Measurements from ENCODE around the gene QDPR.

Gene QDPR

DNA sequence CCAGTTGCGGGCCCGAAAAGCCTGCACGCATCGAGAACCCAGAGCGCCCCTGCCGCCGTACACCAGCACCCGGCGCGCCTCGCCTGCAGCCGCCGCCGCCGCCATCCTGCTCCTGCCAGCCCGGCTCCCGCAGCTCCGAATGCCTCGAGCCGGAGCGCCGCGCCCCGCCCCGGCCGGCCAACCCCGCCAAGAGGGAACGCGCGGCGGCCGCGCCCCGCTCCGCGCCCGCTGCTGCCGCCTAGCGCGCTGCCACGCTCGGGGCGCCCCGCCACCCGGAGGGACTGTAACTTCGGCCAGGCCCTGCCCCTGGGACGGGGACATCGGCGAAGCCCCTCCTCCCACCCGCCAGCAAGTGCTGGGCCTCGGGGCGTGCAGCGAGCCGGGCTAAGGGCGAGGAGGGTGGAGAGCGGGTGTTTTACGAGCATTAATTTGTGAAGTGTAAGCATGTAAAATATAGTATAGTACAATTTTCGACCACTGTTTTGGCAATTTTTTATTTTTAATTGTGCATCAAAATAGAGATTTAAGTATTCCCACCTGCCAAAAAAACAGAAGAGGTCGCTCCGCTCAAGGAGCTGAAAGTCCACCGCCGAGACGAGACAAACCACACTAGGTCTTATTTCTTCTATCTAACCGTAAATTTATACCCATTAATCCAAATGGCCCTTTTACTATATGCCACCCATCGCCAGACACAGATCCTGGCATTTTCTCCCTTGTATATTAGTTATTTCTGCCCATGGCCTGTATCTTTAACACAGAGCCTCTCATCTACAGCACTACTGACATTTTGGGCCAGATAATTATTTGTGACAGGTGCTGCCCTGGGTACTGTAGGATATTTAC lies at the start of gene QDPR:
Gene QDPR, minus strand, starts transcription at position 141 of the 846 bp plus-strand sequence. Its CDS starts 36 bp downstream, at position 105.
- CTCF ChIA-PET, result interaction anchor here (0.6 to 1.8 kb wide), 4 partner anchors 19 to 1083 kb away, joined by 3 read pairs; no protein-coding TSS in a partner anchor

DNA sequence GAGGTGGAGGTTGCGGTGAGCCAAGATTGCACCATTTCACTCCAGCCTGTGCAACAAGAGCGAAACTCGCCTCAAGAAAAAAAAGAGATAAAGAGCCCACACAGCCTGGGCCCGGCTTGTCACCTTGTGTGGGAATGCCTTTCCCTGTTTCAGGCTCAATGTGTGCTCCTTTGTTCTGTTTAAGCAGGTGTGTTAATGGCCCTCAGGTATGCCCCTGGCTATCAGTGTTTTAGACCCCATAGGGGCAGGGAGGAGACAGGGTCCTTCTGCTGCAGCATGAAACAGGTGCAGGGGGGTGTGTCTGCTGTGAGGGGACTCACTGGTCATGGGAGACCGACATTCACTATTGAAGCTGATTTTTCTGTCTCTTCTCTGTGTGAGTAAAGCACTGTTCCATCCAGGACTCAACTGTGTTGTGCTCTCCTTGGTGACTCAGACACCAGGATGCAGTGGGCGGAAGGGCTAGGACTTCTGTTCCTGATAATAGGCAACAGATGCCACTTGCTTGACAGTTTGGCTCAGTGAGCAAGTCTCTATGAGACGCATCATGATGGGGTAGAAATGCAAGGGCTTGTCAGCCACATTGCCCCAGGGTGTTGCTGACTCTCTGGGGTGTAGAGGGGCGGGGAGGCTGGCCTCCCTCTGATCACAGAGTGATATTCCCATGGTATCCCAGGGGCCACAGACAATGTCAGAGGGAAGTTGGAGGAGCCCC lies 49.5 kb upstream of the QDPR start:
- ChIA-PET POLR2A (no interaction called here), CTCF (no interaction called here)
- no peak for TF ChIP-seq CTBP1 (IDR thresholded peaks at IDR 0.05; ENCODE audit: borderline replicate concordance)
- DNase-seq (ENCODE audit: extremely low spot score), result no peak

More for the DNA sequence above, at the start of gene QDPR:
- POLR2A ChIA-PET, result interaction anchor here (1.1 kb wide), 1 partner anchor 298 kb away, joined by 3 read pairs; the partner anchor contains the start of gene DCAF16
- no peak for TF ChIP-seq FOXA1 (IDR thresholded peaks at IDR 0.05)
- TF ChIP-seq ARNT (IDR thresholded peaks at IDR 0.05), result 0 out of 2 replicates have a peak, but pooled peaks have one; percentile 29
- TF ChIP-seq FOXM1 (IDR thresholded peaks at IDR 0.05; ENCODE audit: borderline replicate concordance), result peak; percentile 88; the same call in 1 of the 2 replicates
- peak; percentile 80 for DNase-seq (ENCODE audit: extremely low spot score)

DNA sequence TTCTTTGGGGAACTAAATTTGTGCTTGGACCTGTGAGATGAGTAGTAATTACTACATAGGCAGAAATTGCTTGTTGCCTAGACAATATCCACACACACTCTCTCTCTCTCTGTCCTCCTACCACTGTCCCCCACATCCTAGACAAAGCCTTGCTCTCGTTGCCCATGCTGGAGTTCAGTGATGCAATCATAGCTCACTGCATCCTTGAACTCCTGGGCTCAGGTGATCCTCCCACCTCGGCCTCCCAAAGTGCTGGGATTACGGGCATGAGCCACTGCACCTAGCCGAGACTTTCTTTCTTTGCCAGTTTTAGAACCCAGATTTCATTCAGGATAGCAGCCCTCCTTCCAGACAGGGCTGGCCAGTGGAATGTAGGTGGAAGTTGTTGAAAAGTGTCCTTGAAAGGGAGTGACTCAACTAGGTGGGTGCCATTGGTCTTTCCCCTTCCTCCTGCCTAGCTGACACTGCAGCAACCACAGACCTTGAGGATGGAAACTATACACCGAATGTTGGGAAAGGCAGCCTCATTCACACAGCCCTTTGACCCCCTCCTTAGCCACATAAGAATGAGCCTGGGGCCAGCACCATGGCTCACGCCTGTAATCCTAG lies 48.3 kb upstream of the QDPR start:
- POLR2A ChIA-PET, result no interaction called here
- TF ChIP-seq FOXA1 (IDR thresholded peaks at IDR 0.05) (no peak), ZNF384 (IDR thresholded peaks at IDR 0.05) (no peak), L3MBTL2 (conservative IDR thresholded peaks at IDR 0.05) (no peak), NFRKB (IDR thresholded peaks at IDR 0.05) (no peak), LEF1 (IDR thresholded peaks at IDR 0.05; ENCODE audit: borderline replicate concordance) (no peak), ARNT (IDR thresholded peaks at IDR 0.05) (no peak), CTBP1 (IDR thresholded peaks at IDR 0.05; ENCODE audit: borderline replicate concordance) (no peak), SUZ12 (IDR thresholded peaks at IDR 0.05) (no peak), SP1 (IDR thresholded peaks at IDR 0.05) (no peak), BHLHE40 (IDR thresholded peaks at IDR 0.05; ENCODE audit: borderline replicate concordance) (no peak)
- CTCF ChIA-PET, result no interaction called here
- no peak for DNase-seq (ENCODE audit: extremely low spot score)

DNA sequence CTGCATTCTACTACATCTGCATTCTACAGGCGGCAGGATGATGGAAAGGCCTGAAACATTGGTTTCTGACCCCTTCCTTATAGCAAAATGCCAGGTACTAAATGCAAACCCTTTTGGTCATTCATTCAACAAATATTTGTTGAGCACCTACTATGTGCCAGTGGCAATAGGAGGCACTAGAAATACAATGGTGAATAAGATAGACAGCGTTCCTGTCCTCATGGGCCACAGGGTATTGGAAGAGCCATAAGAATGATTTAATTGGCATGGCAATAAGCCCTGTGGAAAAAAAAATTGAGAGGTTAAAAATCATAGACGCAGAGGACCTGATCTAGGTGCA lies 47.8 kb upstream of the QDPR start:
- ChIA-PET POLR2A (no interaction called here), CTCF (no interaction called here)
- DNase-seq (ENCODE audit: extremely low spot score), result no peak
- TF ChIP-seq FOXA1 (IDR thresholded peaks at IDR 0.05) (no peak), ELF4 (IDR thresholded peaks at IDR 0.05) (no peak), CTBP1 (IDR thresholded peaks at IDR 0.05; ENCODE audit: borderline replicate concordance) (no peak), L3MBTL2 (conservative IDR thresholded peaks at IDR 0.05) (no peak), TARDBP (IDR thresholded peaks at IDR 0.05) (no peak), ARNT (IDR thresholded peaks at IDR 0.05) (no peak), BHLHE40 (IDR thresholded peaks at IDR 0.05; ENCODE audit: borderline replicate concordance) (no peak), FOXM1 (IDR thresholded peaks at IDR 0.05; ENCODE audit: borderline replicate concordance) (no peak)
- TF ChIP-seq, protein P1, sequence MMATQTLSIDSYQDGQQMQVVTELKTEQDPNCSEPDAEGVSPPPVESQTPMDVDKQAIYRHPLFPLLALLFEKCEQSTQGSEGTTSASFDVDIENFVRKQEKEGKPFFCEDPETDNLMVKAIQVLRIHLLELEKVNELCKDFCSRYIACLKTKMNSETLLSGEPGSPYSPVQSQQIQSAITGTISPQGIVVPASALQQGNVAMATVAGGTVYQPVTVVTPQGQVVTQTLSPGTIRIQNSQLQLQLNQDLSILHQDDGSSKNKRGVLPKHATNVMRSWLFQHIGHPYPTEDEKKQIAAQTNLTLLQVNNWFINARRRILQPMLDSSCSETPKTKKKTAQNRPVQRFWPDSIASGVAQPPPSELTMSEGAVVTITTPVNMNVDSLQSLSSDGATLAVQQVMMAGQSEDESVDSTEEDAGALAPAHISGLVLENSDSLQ (IDR thresholded peaks at IDR 0.05), result no peak

DNA sequence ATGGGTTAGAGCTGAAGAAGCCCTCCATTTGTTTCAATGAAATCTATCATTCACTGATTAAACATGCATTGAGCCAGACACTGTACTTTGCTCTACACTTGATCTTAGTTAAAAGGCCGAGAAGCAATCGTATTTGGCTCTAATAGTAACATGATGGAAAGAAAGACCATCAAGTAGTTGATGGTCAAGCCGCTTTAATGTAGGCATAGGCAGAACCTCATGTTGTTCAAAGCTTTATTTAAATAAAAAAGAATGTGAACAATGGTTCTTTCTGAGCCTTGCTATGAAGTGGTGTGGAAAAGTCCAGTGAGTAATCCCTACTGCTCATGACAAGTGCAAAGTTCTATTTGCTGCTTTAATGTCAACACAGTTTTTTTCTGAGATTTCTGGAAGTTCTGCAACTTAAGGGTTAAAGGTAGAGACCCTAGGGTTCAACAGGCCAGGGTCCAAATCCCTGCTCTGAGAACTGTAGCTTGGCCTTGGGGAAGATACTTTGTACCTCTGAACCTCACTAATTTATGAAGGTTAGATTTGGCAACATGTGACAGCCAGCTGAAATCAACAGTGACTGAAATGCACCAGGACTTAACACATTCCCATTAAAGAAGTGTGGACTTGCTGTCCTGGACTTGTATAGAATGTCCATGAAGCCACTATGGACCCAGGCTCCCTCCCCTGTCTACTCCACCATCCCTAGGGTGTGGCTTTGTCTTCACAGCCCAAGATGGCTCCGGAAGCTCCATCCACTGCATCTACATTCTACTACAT lies 47.2 kb upstream of the QDPR start:
- ChIA-PET CTCF (no interaction called here), POLR2A (no interaction called here)
- TF ChIP-seq LEF1 (IDR thresholded peaks at IDR 0.05; ENCODE audit: borderline replicate concordance) (no peak), CTBP1 (IDR thresholded peaks at IDR 0.05; ENCODE audit: borderline replicate concordance) (no peak), ZNF384 (IDR thresholded peaks at IDR 0.05) (no peak), FOXM1 (IDR thresholded peaks at IDR 0.05; ENCODE audit: borderline replicate concordance) (no peak), SUZ12 (IDR thresholded peaks at IDR 0.05) (no peak), HDGF (IDR thresholded peaks at IDR 0.05; ENCODE audit: borderline replicate concordance) (no peak), ELF4 (IDR thresholded peaks at IDR 0.05) (no peak), L3MBTL2 (conservative IDR thresholded peaks at IDR 0.05) (no peak), BHLHE40 (IDR thresholded peaks at IDR 0.05; ENCODE audit: borderline replicate concordance) (no peak), ARNT (IDR thresholded peaks at IDR 0.05) (no peak), SP1 (IDR thresholded peaks at IDR 0.05) (no peak)
- TF ChIP-seq, protein P1 (IDR thresholded peaks at IDR 0.05), result no peak
- no peak for DNase-seq (ENCODE audit: extremely low spot score)

DNA sequence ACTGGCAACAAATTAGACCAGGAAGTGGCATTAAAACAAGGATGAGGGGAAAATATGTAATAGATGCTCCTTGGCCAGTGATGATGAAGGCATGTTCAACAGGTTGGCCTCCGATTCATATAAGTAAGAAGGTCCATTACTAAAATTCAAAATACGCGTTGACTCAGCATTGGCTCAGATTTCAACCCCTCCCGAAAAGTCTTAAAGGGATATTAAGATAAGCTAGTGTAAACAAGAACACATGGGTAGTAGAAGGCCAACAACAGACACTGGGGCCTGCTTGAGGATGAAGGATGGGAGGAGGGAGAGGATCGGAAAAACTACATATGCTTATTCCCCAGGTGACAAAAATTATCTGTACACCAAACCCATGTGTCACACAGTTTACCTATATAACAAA lies 46.0 kb upstream of the QDPR start:
- ChIA-PET POLR2A (no interaction called here), CTCF (no interaction called here)
- peak; percentile 34 for DNase-seq (ENCODE audit: extremely low spot score)
- TF ChIP-seq ELF4 (IDR thresholded peaks at IDR 0.05), result no peak

DNA sequence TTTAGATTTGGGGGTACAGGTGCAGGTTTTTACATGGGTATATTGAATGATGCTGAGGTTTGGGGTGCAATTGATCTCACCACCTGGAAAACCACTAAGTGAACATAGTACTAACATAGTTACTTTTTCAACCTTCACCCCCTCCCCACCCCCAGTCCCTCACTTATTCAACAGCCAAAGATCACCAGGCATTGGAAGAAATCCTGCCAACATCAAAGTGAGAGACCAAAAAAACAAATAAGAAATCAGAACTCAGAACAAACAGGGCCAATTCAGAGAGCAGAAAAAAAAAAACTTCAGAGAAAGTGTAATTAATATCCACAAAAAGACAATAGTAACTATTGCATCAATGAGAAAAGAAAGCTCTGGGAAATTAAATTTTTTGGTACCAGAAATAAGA lies 44.6 kb upstream of the QDPR start:
- ChIA-PET CTCF (no interaction called here), POLR2A (interaction anchor here (0.8 kb wide), 1 partner anchor 58 kb away, joined by 3 read pairs; the partner anchor contains the start of gene MED28)
- no peak for DNase-seq (ENCODE audit: extremely low spot score)
- no peak for TF ChIP-seq ELF4 (IDR thresholded peaks at IDR 0.05)
- TF ChIP-seq SUZ12 (IDR thresholded peaks at IDR 0.05), result no peak
- TF ChIP-seq FOXA1 (IDR thresholded peaks at IDR 0.05), result no peak
- no peak for TF ChIP-seq HDGF (IDR thresholded peaks at IDR 0.05; ENCODE audit: borderline replicate concordance)
- TF ChIP-seq FOXM1 (IDR thresholded peaks at IDR 0.05; ENCODE audit: borderline replicate concordance), result no peak
- TF ChIP-seq FOXK2 (IDR thresholded peaks at IDR 0.05), result no peak
- no peak for TF ChIP-seq BHLHE40 (IDR thresholded peaks at IDR 0.05; ENCODE audit: borderline replicate concordance)
- no peak for TF ChIP-seq SP1 (IDR thresholded peaks at IDR 0.05)
- no peak for TF ChIP-seq CTBP1 (IDR thresholded peaks at IDR 0.05; ENCODE audit: borderline replicate concordance)
- no peak for TF ChIP-seq TARDBP (IDR thresholded peaks at IDR 0.05)
- no peak for TF ChIP-seq NFRKB (IDR thresholded peaks at IDR 0.05)
- TF ChIP-seq ARNT (IDR thresholded peaks at IDR 0.05), result no peak
- no peak for TF ChIP-seq LEF1 (IDR thresholded peaks at IDR 0.05; ENCODE audit: borderline replicate concordance)
- TF ChIP-seq L3MBTL2 (conservative IDR thresholded peaks at IDR 0.05), result no peak
- no peak for TF ChIP-seq ZNF384 (IDR thresholded peaks at IDR 0.05)
- TF ChIP-seq, protein P1 (IDR thresholded peaks at IDR 0.05), result no peak

Measured in HEK293T (cell line).